Left ventricle myocardium inferior (tissue), 1 donor: ENCODE data around the gene ACTR5. TPM values are rescaled to one million over a fixed set of nuclear protein-coding genes. Genes with fewer than 3 reads are reported as not detected.

Experiments used
- DNase-seq: peaks from one replicate; pipeline ENCODE4 v3.0.0-alpha.2; 2020
- H3K27ac ChIP-seq: fragments of 200-600 bp; replicated peaks from 2 replicates; pipeline ENCODE4 v1.8.0; 2021
- H3K27me3 ChIP-seq: fragments of 200-600 bp; 2 replicates; pipeline ENCODE4 v1.8.0; 2021; ENCODE audit warnings: low read depth
- H3K36me3 ChIP-seq: fragments of 200-600 bp; 2 replicates; pipeline ENCODE4 v1.8.0; 2021
- H3K4me1 ChIP-seq: fragments of 200-600 bp; 2 replicates; pipeline ENCODE4 v1.8.0; 2021
- H3K4me3 ChIP-seq: fragments of 200-600 bp; 2 replicates; pipeline ENCODE4 v1.8.0; 2021; ENCODE audit warnings: mild to moderate bottlenecking, moderate library complexity
- H3K9me3 ChIP-seq: fragments of 200-600 bp; replicated peaks from 2 replicates; pipeline ENCODE4 v1.8.0; 2021
- intact Hi-C: fragments of 100-400 bp; cut with micrococcal nuclease; formaldehyde crosslinking; loops from one replicate; pipeline ENCODE4 v1.11.0; 2022
- total RNA-seq: library from RNA; stranded (reverse); fragmentation: NEBNext Ultra II Directional; extraction: Animal tissue kit (Norgen Biotek cat#: 25700); gene quantifications from one replicate; pipeline ENCODE4 v1.2.1, GENCODE V29; 2021
- TF ChIP-seq, protein P1 (sequence below): fragments of 200-600 bp; IDR thresholded peaks from 2 replicates; pipeline ENCODE4 v1.8.0; 2021; ENCODE audit warnings: antibody characterized with exemption, mild to moderate bottlenecking, borderline replicate concordance
- donor health status: DM: no; HTN: yes; CAD: no; lungs with severe emphysema.

Gene ACTR5
- total RNA-seq, 1 donor from 2014 or later: 3.1 TPM

DNA sequence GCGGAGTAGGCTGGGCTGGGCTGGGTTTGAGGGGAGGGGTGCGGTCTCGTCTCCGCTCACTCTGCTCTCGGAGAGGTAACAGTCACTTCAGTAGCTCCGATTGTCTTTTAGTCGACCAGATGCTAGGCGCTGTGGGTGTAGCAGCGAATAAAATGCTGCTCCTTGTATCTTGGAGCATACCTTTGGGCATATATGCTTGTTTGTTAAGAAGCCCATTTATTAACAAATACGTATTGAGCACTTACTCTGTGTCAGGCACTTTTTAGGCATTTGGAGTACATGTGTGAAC lies 545 bp downstream of the ACTR5 start:
- Histone ChIP-seq H3K27ac (peak overlapping the region; percentile 77), H3K36me3 (peaks cover 17% of the 10 kb centered on the region), H3K27me3 (peaks cover 10% of the 10 kb centered on the region), H3K4me1 (peaks cover 20% of the 10 kb centered on the region), H3K9me3 (no peaks in the 10 kb centered on the region), H3K4me3 (peak overlapping the region; percentile 83)
- no peak for DNase-seq
- TF ChIP-seq, protein P1, sequence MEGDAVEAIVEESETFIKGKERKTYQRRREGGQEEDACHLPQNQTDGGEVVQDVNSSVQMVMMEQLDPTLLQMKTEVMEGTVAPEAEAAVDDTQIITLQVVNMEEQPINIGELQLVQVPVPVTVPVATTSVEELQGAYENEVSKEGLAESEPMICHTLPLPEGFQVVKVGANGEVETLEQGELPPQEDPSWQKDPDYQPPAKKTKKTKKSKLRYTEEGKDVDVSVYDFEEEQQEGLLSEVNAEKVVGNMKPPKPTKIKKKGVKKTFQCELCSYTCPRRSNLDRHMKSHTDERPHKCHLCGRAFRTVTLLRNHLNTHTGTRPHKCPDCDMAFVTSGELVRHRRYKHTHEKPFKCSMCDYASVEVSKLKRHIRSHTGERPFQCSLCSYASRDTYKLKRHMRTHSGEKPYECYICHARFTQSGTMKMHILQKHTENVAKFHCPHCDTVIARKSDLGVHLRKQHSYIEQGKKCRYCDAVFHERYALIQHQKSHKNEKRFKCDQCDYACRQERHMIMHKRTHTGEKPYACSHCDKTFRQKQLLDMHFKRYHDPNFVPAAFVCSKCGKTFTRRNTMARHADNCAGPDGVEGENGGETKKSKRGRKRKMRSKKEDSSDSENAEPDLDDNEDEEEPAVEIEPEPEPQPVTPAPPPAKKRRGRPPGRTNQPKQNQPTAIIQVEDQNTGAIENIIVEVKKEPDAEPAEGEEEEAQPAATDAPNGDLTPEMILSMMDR: no peak
- intact Hi-C loops: no loop called here

DNA sequence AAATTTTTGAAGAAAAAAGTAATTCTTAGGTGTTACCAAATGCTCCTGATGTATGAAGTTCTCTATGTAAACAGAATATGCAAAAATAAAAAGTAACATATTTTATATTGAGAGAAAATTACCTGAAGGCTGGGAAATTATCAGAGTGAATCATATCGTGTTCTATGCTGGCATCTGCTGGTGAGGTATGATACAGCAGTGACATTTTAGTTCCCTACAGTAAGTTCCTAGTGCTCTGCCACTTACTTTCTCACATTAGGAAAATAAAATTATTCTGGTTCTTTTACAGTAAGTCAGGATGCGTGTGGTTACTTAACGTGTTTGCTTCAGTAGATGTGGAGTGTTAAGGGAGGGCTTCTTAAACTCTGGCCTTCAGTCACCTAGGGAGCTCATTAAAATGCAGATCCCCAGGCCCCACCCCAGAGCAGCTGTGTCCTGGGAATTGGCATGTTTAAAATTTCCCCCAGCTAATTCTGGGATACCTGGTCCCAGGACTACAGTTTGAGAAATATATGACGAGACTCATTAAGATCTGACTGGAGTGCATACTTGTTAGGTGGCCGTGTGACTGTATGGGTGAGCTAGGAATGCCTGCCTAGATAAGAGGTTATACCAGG lies 3.2 kb downstream of the ACTR5 start:
- intact Hi-C loops: no loop called here
- no peak overlapping the region for H3K27ac ChIP-seq
- DNase-seq: no peak
- no peaks in the 10 kb centered on the region for H3K9me3 ChIP-seq
- H3K36me3 ChIP-seq: peaks cover 36% of the 10 kb centered on the region
- TF ChIP-seq, protein P1: peak; percentile 74
- no peak overlapping the region for H3K4me3 ChIP-seq
- H3K27me3 ChIP-seq: no peaks in the 10 kb centered on the region
- peaks cover 20% of the 10 kb centered on the region for H3K4me1 ChIP-seq

DNA sequence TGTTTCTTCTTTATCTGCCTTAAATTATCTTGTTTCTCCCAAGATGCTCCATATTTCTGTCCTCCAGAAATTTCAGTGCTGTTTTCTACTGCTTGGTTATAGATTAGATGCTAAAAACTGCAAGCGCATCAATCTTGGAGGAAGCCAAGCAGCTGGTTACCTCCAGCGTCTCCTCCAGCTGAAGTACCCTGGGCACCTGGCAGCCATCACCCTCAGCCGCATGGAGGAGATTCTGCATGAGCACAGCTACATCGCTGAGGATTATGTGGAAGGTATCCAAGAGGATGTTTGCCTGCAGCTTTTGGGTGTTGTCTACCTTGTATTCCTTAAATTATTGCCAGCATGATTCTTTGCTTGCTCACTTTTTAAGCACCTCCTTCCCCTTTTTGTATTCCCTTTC lies 3.8 kb downstream of the ACTR5 start:
- H3K36me3 ChIP-seq: peaks cover 42% of the 10 kb centered on the region
- intact Hi-C loops: no loop called here
- H3K9me3 ChIP-seq: no peaks in the 10 kb centered on the region
- DNase-seq: no peak
- TF ChIP-seq, protein P1: no peak
- no peak overlapping the region for H3K27ac ChIP-seq
- H3K27me3 ChIP-seq: no peaks in the 10 kb centered on the region
- peaks cover 23% of the 10 kb centered on the region for H3K4me1 ChIP-seq
- no peak overlapping the region for H3K4me3 ChIP-seq

DNA sequence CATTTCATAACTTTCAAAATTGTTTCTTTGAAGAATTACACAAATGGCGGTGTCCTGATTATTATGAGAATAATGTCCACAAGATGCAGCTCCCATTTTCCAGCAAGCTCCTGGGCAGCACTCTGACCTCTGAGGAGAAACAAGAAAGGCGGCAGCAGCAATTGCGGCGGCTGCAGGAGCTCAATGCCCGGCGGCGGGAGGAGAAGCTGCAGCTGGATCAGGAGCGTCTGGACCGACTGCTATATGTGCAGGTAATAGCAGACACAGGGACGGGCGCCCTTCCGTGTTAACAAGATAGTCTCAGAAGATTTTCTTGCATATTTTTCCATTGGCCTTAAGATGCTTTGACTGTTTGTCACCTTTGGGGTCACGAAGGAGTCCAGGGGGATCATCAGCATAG lies 6.7 kb downstream of the ACTR5 start:
- peaks cover 11% of the 10 kb centered on the region for H3K4me1 ChIP-seq
- TF ChIP-seq, protein P1: no peak
- intact Hi-C loops: no loop called here
- no peak overlapping the region for H3K27ac ChIP-seq
- H3K9me3 ChIP-seq: no peaks in the 10 kb centered on the region
- no peak for DNase-seq
- H3K36me3 ChIP-seq: peaks cover 69% of the 10 kb centered on the region
- H3K27me3 ChIP-seq: no peaks in the 10 kb centered on the region
- H3K4me3 ChIP-seq: no peak overlapping the region

DNA sequence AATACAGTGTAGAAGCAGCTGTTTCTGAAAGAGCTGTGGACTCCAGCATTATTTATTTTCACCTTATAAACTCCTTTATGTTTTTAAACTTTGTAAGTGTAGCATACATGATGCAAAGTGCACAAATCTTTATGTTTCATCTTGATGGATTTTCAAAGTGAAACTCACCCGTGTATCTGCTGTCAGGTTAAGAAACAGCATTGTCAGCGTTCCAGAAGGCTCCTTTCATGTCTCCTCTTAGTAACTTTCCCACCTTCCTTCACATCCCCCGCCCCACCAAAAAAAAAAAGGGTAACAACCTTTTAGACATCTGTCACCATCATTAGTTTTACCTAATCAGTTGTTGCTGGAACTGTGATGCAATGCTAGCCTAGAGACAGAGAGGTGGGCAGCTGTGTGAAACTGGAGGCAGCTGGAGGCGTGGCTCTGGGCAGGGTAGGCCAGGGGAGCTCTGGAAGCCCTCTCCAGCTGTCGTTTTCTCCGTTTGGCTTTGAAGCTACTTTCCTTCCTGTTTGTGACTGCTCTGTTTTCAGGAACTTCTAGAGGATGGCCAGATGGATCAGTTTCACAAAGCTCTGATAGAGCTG lies 7.2 kb downstream of the ACTR5 start:
- Histone ChIP-seq H3K36me3 (peaks cover 74% of the 10 kb centered on the region), H3K4me1 (peaks cover 11% of the 10 kb centered on the region), H3K27me3 (no peaks in the 10 kb centered on the region), H3K9me3 (no peaks in the 10 kb centered on the region), H3K27ac (no peak overlapping the region), H3K4me3 (no peak overlapping the region)
- intact Hi-C loops: no loop called here
- TF ChIP-seq, protein P1: no peak
- no peak for DNase-seq
